PC-9 (cell line): ENCODE measurements around the gene PCNT.

ENCODE experiments used
- EZH2 ChIP-seq: fragments of 200-600 bp; sonication (generic); IDR thresholded peaks from 2 replicates; pipeline ENCODE4 v1.8.0; 2017; ENCODE audit warnings: antibody characterized with exemption, low read depth
- TF ChIP-seq, protein P1 (sequence below): fragments of 200-600 bp; sonication (generic); conservative IDR thresholded peaks from 2 replicates; pipeline ENCODE4 v1.6.1; 2017; ENCODE audit warnings: mixed run types, antibody characterized with exemption, mild to moderate bottlenecking, moderate library complexity

DNA sequence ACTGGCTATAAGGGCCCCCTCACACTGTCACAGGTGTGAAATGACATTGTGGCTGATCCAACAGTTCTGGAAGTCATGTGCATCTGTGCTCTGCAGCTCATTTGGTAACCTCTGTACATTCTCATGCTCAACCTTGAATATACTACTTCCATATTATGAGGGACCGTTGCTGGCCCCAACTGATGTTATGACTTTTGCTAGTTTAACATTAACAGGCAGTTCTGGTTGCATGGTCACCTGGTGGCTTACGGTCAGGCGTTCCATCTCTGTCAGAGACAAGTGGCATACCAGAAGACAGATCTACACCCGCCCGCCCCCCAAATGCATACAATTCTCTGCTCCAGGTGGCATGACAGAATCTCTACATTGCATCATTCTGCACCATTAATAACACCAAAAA is 128.8 kb downstream of the PCNT start:
- TF ChIP-seq, protein P1, sequence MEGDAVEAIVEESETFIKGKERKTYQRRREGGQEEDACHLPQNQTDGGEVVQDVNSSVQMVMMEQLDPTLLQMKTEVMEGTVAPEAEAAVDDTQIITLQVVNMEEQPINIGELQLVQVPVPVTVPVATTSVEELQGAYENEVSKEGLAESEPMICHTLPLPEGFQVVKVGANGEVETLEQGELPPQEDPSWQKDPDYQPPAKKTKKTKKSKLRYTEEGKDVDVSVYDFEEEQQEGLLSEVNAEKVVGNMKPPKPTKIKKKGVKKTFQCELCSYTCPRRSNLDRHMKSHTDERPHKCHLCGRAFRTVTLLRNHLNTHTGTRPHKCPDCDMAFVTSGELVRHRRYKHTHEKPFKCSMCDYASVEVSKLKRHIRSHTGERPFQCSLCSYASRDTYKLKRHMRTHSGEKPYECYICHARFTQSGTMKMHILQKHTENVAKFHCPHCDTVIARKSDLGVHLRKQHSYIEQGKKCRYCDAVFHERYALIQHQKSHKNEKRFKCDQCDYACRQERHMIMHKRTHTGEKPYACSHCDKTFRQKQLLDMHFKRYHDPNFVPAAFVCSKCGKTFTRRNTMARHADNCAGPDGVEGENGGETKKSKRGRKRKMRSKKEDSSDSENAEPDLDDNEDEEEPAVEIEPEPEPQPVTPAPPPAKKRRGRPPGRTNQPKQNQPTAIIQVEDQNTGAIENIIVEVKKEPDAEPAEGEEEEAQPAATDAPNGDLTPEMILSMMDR: no peak
- no peak for TF ChIP-seq EZH2
